ENCODE measurements around the gene ETNK2. TPM values are rescaled to one million over a fixed set of nuclear protein-coding genes. Genes with fewer than 3 reads are reported as not detected.

Gene ETNK2
- total and polyA plus RNA-seq, 2 of the 4 experiments (the other 2 are of a cell fraction): 18.9 to 26.0 TPM

DNA sequence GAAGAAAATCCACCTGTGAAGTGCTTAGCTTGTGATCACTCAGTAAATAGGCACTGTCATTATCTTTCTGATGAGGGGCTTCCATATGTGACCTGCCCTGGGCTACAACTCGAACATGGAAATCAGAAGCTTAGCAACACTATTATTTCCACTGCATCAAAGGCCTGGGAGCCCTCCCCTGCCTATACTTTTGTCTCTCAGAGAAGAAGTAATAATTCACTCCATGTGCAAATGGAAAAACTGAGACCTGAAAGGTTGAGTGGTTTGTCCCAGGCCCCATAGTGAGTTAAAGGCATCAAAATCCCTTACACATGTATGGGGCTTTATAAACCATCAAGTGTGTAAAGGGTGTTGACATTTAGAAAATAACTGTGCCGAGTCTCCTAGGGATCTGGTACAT is 58.1 kb downstream of the ETNK2 start:
- no peak overlapping the region for H2AFZ ChIP-seq (replicated peaks; ENCODE audit: low read length, poor library complexity)
- H3K79me1 ChIP-seq (ENCODE audit: low read depth in 1 of 2, low read length in 2 of 2): peaks cover 0 to 5% of the 10 kb centered on the region in 2 experiments; a peak in 1 of 4 replicates
- no peak for ATAC-seq (ENCODE audit: low read depth)
- H3K9ac ChIP-seq (ENCODE audit: low read depth, low read length): no peak overlapping the region
- no peak overlapping the region for H2AK5ac ChIP-seq (ENCODE audit: low read depth, low read length)
- no peak overlapping the region for H2AK9ac ChIP-seq (replicated peaks; ENCODE audit: low read depth, low read length, poor library complexity)
- no peak for DNase-seq
- ChIA-PET CTCF (no interaction called here), POLR2A (ENCODE audit: unreplicated experiment) (no interaction called here)
- H2BK120ac ChIP-seq (ENCODE audit: low read depth, low read length): no peak overlapping the region
- no peak overlapping the region for H4K8ac ChIP-seq (ENCODE audit: low read depth in 2 of 2, low read length in 2 of 2)
- H3K4me3 ChIP-seq (ENCODE audit: insufficient read depth, low read depth, low read length): no peak overlapping the region
- H4K20me1 ChIP-seq (ENCODE audit: insufficient read depth, low read length): no peaks in the 10 kb centered on the region
- H3K18ac ChIP-seq (ENCODE audit: low read depth, low read length): no peak overlapping the region
- no peak overlapping the region for H3K14ac ChIP-seq (replicated peaks; ENCODE audit: low read depth, low read length)
- H3K36me3 ChIP-seq (ENCODE audit: control insufficient read depth, insufficient read depth, low read length): no peaks in the 10 kb centered on the region
- no peak overlapping the region for H4K5ac ChIP-seq (ENCODE audit: low read depth, low read length)
- intact Hi-C loops (cut with micrococcal nuclease) (no loop called here), dilution Hi-C loops (cut with HindIII; ENCODE audit: low sequenced_read_pairs, unreplicated experiment) (no loop called here), in situ Hi-C loops (cut with MboI; ENCODE audit: low sequenced_read_pairs) (no loop called here)
- no peak overlapping the region for H3K23ac ChIP-seq (ENCODE audit: low read depth, low read length)
- no peaks in the 10 kb centered on the region for H3K27me3 ChIP-seq (ENCODE audit: control insufficient read depth, insufficient read depth, low read length)
- H3K4me1 ChIP-seq (ENCODE audit: control insufficient read depth, insufficient read depth, low read length): peaks cover 3% of the 10 kb centered on the region; the same call in 1 of the 2 replicates
- H2BK15ac ChIP-seq (ENCODE audit: low read depth, low read length): no peak overlapping the region
- no peak overlapping the region for H2BK20ac ChIP-seq (ENCODE audit: low read depth, low read length)
- no peak for TF ChIP-seq SMC3 (IDR thresholded peaks at IDR 0.05; ENCODE audit: low read depth, low read length)
- TF ChIP-seq, protein P1, sequence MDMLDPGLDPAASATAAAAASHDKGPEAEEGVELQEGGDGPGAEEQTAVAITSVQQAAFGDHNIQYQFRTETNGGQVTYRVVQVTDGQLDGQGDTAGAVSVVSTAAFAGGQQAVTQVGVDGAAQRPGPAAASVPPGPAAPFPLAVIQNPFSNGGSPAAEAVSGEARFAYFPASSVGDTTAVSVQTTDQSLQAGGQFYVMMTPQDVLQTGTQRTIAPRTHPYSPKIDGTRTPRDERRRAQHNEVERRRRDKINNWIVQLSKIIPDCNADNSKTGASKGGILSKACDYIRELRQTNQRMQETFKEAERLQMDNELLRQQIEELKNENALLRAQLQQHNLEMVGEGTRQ (IDR thresholded peaks at IDR 0.05; ENCODE audit: low read depth, low read length): no peak
- H3K27ac ChIP-seq (ENCODE audit: insufficient read depth, low read length): no peak overlapping the region
- no peak overlapping the region for H4K91ac ChIP-seq (ENCODE audit: insufficient read depth, low read depth, low read length)
- no peak overlapping the region for H3K4ac ChIP-seq (ENCODE audit: low read depth, low read length)
- BruUV-seq (replicated peaks): no TSS peak
- H3K4me2 ChIP-seq (ENCODE audit: low read depth, low read length): no peak overlapping the region
- no peaks in the 10 kb centered on the region for H3K9me1 ChIP-seq (ENCODE audit: insufficient read depth, low read length)
- WGBS, 2 experiments (ENCODE audit: extremely low coverage in 2 of 2, insufficient read length in 1 of 2): no CpG with 5 or more reads among the region's 2 CpGs
- no peak overlapping the region for H3K56ac ChIP-seq (ENCODE audit: extremely low read depth, insufficient read depth, low read length)
- H3K9me3 ChIP-seq (ENCODE audit: control insufficient read depth, insufficient read depth, low read length): no peaks in the 10 kb centered on the region
- no peak overlapping the region for H2BK5ac ChIP-seq (ENCODE audit: low read depth, low read length, poor library complexity, severe bottlenecking)
